Measurements from ENCODE around the gene COL8A1. TPM values are rescaled to one million over a fixed set of nuclear protein-coding genes. Genes with fewer than 3 reads are reported as not detected.

COL8A1 gene
- total RNA-seq, 1 donor: 324 TPM

GRCh38 chr3:99808163-99808794 lies 169.9 kb downstream of the COL8A1 start:
- no peak overlapping the region for H3K4me3 ChIP-seq (ENCODE audit: low read depth, low read length)
- TF ChIP-seq CTCF (IDR thresholded peaks at IDR 0.05; ENCODE audit: insufficient read depth, low read depth, low read length): peak; percentile 94
- peak; percentile 81 for DNase-seq (ENCODE audit: low read depth)

- no peak for DNase-seq (ENCODE audit: low read depth)
- TF ChIP-seq CTCF (IDR thresholded peaks at IDR 0.05; ENCODE audit: insufficient read depth, low read depth, low read length): no peak
- H3K4me3 ChIP-seq (ENCODE audit: low read depth, low read length): no peak overlapping the region
Measured at GRCh38 chr3:99809565-99809964, 171.2 kb downstream of the COL8A1 start.

GRCh38 chr3:99810403-99810802 lies 172.0 kb downstream of the COL8A1 start:
- no peak overlapping the region for H3K4me3 ChIP-seq (ENCODE audit: low read depth, low read length)
- DNase-seq (ENCODE audit: low read depth): no peak
- TF ChIP-seq CTCF (IDR thresholded peaks at IDR 0.05; ENCODE audit: insufficient read depth, low read depth, low read length): no peak

- DNase-seq (ENCODE audit: low read depth): no peak
- peak overlapping the region; percentile 88 for H3K4me3 ChIP-seq (ENCODE audit: low read depth, low read length)
- TF ChIP-seq CTCF (IDR thresholded peaks at IDR 0.05; ENCODE audit: insufficient read depth, low read depth, low read length): no peak
Measured at GRCh38 chr3:99817047-99817436, 178.6 kb downstream of the COL8A1 start.

- peak; percentile 93 for DNase-seq (ENCODE audit: low read depth)
- peak; percentile 27 for TF ChIP-seq CTCF (IDR thresholded peaks at IDR 0.05; ENCODE audit: insufficient read depth, low read depth, low read length)
- H3K4me3 ChIP-seq (ENCODE audit: low read depth, low read length): peak within 1 kb of the TSS; percentile 88
Measured at GRCh38 chr3:99817437-99818240, 179.2 kb downstream of the COL8A1 start, which contains the start of gene CMSS1. TSS of gene CMSS1 (plus strand) at chr3:99817862.

GRCh38 chr3:99818818-99819217 lies 180.4 kb downstream of the COL8A1 start:
- no peak for DNase-seq (ENCODE audit: low read depth)
- no peak overlapping the region for H3K4me3 ChIP-seq (ENCODE audit: low read depth, low read length)
- TF ChIP-seq CTCF (IDR thresholded peaks at IDR 0.05; ENCODE audit: insufficient read depth, low read depth, low read length): no peak
